PFSK-1 (cell line): ENCODE measurements around the gene ST7.

Source experiments
- FOXP2 ChIP-seq: optimal IDR thresholded peaks from 2 replicates; pipeline ENCODE3; 2011; ENCODE audit warnings: borderline replicate concordance, control low read depth, inconsistent platforms; ENCODE audit not compliant: insufficient read depth; ENCODE audit errors: extremely low read length, extremely low read depth
- POLR2AphosphoS5 ChIP-seq: IDR thresholded peaks from 2 replicates; pipeline ENCODE4 v1.6.1; 2012; ENCODE audit warnings: low read depth, mild to moderate bottlenecking, control low read depth, low read length, moderate library complexity
- TAF1 ChIP-seq: IDR thresholded peaks from 2 replicates; pipeline ENCODE4 v1.6.1; 2012; ENCODE audit warnings: low read length, control low read depth, borderline replicate concordance; ENCODE audit not compliant: insufficient read depth
- TF ChIP-seq, protein P1 (sequence below), 2 experiments: IDR thresholded peaks; 2 replicates each; pipeline versions ENCODE4 v1.6.1 to v1.8.0; 2011 to 2012; ENCODE audit warnings: low read depth in 2 of 2, low read length in 2 of 2, control low read depth in 1 of 2, inconsistent platforms in 1 of 2, mild to moderate bottlenecking in 1 of 2, moderate library complexity in 1 of 2; ENCODE audit not compliant: insufficient read depth in 1 of 2

DNA sequence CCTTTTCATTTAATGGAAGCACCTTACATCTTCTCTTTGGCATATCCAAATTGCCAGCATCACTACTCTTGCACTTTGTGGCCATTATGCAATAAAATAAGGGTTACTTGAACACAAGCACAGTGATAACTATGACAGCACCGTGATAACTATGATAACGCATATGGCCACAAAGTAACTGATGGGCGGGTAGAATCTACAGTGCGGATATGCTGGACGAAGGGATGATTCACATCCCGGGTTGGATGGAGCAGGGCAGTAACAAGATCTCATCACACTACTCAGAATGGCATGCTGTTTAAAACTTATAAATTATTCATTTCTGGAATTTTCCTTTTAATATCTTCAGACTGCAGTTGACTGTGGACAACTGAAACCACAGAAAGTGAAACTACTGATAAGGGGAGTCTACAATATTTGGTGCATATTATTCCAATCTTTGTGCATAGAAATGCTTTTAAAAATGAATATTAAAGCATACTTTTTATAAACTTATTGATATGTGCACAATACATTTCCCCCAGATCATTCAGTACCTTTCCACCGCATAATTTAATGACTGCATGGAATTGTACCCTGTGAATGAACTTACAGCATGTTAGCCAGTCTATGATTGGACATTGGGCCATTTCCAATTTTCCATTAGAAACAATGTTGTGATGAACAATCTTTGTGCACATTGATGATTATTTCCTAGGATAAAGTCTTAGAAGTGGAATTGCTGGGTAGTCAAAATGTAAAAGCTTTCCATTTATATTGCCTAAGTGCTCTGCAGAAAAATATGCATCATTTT is 233.1 kb downstream of the ST7 start:
- TF ChIP-seq POLR2AphosphoS5: no peak
- TF ChIP-seq, protein P1, sequence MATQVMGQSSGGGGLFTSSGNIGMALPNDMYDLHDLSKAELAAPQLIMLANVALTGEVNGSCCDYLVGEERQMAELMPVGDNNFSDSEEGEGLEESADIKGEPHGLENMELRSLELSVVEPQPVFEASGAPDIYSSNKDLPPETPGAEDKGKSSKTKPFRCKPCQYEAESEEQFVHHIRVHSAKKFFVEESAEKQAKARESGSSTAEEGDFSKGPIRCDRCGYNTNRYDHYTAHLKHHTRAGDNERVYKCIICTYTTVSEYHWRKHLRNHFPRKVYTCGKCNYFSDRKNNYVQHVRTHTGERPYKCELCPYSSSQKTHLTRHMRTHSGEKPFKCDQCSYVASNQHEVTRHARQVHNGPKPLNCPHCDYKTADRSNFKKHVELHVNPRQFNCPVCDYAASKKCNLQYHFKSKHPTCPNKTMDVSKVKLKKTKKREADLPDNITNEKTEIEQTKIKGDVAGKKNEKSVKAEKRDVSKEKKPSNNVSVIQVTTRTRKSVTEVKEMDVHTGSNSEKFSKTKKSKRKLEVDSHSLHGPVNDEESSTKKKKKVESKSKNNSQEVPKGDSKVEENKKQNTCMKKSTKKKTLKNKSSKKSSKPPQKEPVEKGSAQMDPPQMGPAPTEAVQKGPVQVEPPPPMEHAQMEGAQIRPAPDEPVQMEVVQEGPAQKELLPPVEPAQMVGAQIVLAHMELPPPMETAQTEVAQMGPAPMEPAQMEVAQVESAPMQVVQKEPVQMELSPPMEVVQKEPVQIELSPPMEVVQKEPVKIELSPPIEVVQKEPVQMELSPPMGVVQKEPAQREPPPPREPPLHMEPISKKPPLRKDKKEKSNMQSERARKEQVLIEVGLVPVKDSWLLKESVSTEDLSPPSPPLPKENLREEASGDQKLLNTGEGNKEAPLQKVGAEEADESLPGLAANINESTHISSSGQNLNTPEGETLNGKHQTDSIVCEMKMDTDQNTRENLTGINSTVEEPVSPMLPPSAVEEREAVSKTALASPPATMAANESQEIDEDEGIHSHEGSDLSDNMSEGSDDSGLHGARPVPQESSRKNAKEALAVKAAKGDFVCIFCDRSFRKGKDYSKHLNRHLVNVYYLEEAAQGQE (IDR thresholded peaks at IDR 0.05; ENCODE audit: insufficient read depth in 1 of 2, low read depth in 2 of 2, low read length in 2 of 2): no peak
- TF ChIP-seq TAF1: no peak
- no peak for TF ChIP-seq FOXP2
